ENCODE data around the gene CRIP2.

CRIP2 gene

GRCh38 chr14:105436891-105437722 lies 37.5 kb upstream of the CRIP2 start:
- DNase-seq (ENCODE audit: low read depth), result no peak
- H3K4me3 ChIP-seq (ENCODE audit: control insufficient read depth, low read depth, low read length), result no peak overlapping the region
- TF ChIP-seq, protein P1, sequence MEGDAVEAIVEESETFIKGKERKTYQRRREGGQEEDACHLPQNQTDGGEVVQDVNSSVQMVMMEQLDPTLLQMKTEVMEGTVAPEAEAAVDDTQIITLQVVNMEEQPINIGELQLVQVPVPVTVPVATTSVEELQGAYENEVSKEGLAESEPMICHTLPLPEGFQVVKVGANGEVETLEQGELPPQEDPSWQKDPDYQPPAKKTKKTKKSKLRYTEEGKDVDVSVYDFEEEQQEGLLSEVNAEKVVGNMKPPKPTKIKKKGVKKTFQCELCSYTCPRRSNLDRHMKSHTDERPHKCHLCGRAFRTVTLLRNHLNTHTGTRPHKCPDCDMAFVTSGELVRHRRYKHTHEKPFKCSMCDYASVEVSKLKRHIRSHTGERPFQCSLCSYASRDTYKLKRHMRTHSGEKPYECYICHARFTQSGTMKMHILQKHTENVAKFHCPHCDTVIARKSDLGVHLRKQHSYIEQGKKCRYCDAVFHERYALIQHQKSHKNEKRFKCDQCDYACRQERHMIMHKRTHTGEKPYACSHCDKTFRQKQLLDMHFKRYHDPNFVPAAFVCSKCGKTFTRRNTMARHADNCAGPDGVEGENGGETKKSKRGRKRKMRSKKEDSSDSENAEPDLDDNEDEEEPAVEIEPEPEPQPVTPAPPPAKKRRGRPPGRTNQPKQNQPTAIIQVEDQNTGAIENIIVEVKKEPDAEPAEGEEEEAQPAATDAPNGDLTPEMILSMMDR (conservative IDR thresholded peaks at IDR 0.05; ENCODE audit: control insufficient read depth, insufficient read depth, low read depth, low read length), result no peak

DNA sequence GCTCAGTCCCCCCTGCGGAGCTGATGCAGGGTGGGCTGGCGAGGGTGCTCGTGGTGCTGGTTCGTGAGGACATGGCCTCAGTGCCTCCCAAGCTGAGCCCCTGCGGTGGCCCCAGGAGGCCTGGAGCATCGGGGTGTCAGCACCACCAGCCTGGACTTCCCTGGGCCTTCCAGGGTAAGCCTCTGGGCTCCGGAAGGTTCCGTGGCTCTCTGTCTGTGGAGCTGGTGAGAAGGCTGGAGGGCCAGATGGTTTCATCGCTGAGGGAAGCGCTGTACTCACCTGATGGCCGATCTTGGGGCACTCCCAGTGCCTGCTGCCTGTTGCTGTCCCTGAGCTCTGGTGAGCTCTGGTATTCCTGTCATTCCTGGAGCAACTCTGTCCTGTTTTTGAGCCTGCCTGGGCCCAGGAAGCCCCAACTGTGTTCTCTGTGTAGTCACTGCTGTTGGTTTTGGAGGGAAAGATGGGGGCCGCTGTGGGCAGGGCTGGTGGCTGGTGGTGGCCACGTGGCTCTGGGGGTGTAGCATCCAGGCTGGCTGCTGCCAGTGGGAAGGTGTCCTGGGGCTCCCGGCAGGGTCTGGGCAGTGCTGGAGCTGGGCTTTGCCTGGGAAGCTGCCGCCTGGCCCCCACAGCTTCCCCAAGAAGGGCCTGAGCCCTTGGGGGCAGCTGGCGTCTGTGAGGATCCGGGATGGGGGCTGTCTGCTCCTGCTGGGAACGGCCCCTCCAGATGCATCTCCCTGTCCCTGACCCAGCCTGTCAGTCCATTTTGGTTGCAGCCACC lies 36.7 kb upstream of the CRIP2 start:
- no peak for DNase-seq (ENCODE audit: low read depth)
- no peak overlapping the region for H3K4me3 ChIP-seq (ENCODE audit: control insufficient read depth, low read depth, low read length)
- TF ChIP-seq, protein P1 (conservative IDR thresholded peaks at IDR 0.05; ENCODE audit: control insufficient read depth, insufficient read depth, low read depth, low read length), result no peak

DNA sequence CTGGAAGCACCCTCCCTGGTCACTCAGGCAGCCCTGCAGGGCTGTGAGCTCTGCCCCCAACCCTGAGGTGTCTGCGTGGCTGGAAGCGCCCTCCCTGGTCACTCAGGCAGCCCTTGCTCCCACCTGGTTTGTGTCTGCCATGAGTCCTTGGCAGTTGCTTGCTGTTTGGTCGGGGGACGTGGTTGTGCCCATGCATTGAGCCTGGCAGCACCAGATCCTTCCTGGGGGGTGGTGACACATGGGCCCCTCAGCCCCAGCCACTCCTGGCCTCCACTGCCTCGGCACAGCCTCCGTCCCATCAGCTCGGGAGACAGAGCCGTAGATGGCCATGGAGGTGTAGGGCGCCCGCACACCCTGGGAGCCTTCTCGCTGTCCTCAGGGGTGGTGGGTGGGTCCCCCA lies 35.4 kb upstream of the CRIP2 start:
- DNase-seq (ENCODE audit: low read depth), result no peak
- TF ChIP-seq, protein P1 (conservative IDR thresholded peaks at IDR 0.05; ENCODE audit: control insufficient read depth, insufficient read depth, low read depth, low read length), result no peak
- no peak overlapping the region for H3K4me3 ChIP-seq (ENCODE audit: control insufficient read depth, low read depth, low read length)

DNA sequence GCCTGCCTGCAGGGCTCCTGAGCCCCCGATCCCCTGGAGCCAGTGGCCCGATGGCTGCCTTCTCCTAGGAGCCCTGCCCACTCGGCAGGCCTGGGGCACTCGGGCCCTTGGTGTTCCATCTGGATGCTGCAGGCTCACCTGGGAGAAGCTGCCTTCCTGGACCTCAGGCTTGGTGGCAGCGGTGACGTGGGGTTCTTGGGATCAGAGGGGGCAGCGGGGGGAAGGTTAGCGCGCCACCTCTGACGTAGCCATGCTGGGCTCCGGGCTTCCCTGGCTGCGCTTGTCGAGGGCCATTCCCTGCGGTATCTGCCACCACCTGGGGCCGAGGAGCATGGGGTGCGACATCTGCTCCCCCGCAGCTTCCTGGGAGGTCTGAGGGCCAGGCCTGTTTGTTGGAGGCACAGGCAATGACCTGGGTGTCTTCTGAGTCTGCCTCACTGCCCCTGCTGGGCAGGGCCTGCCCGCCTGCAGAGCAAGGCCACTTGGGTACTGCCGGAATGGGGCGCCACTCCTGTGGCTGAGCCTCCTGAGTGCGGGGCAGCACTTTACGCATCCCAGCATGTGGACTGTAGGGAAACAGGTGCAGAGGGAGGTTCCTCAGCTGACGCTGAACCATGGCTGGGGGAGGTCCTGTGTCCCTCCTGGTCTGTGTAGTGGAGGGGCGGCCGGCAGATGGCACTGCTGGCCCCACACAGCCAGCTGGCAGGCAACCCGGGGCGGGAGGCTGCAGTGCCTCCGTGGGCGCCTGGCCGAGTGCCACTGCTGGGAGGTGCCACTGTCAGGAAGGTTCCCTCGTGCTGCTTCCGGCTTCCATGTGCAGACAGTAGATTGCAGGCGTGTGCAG lies 34.7 kb upstream of the CRIP2 start:
- TF ChIP-seq, protein P1 (conservative IDR thresholded peaks at IDR 0.05; ENCODE audit: control insufficient read depth, insufficient read depth, low read depth, low read length), result no peak
- no peak for DNase-seq (ENCODE audit: low read depth)
- no peak overlapping the region for H3K4me3 ChIP-seq (ENCODE audit: control insufficient read depth, low read depth, low read length)

GRCh38 chr14:105440554-105440900 lies 34.1 kb upstream of the CRIP2 start:
- no peak overlapping the region for H3K4me3 ChIP-seq (ENCODE audit: control insufficient read depth, low read depth, low read length)
- DNase-seq (ENCODE audit: low read depth), result no peak
- TF ChIP-seq, protein P1 (conservative IDR thresholded peaks at IDR 0.05; ENCODE audit: control insufficient read depth, insufficient read depth, low read depth, low read length), result no peak

DNA sequence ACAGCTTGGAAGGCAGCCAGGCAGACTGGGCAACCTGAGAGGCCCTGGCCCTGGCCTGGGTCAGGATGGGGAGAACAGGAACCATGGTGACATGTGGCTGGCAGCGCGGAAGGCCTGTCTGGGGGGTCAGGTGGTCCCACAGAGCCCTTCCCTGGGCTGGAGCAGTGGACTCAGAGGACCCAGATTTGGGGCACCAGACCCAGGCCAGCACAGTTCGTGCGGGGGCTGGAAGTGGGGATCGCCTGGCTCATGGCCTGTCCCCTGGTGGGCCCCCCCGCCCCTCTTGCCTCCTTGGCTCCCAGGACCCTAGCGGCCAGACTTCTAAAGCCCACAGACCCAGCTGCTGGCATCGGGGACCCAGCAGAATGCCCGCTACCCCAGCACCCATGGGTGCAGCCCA lies 33.6 kb upstream of the CRIP2 start:
- TF ChIP-seq, protein P1 (conservative IDR thresholded peaks at IDR 0.05; ENCODE audit: control insufficient read depth, insufficient read depth, low read depth, low read length), result no peak
- no peak overlapping the region for H3K4me3 ChIP-seq (ENCODE audit: control insufficient read depth, low read depth, low read length)
- no peak for DNase-seq (ENCODE audit: low read depth)
